NT2/D1 (cell line): ENCODE data around the gene NR1H3.

Source experiments
- DNase-seq: peaks from one replicate; pipeline ENCODE4 v3.0.0-alpha.2; 2011; ENCODE audit warnings: low read depth, low spot score
- H3K27me3 ChIP-seq: 2 replicates; pipeline ENCODE4 v1.6.0; 2011; ENCODE audit warnings: mild to moderate bottlenecking; ENCODE audit not compliant: insufficient read length, insufficient read depth
- H3K36me3 ChIP-seq: 2 replicates; pipeline ENCODE4 v1.6.1; 2011; ENCODE audit warnings: mild to moderate bottlenecking, low read length, mixed read lengths; ENCODE audit not compliant: insufficient read depth, insufficient read length
- H3K4me1 ChIP-seq: 2 replicates; pipeline ENCODE4 v1.5.1; 2011; ENCODE audit not compliant: insufficient read depth, insufficient read length
- H3K4me3 ChIP-seq: 2 replicates; pipeline ENCODE4 v1.5.1; 2011; ENCODE audit warnings: low read depth; ENCODE audit not compliant: insufficient read length
- H3K9ac ChIP-seq: 2 replicates; pipeline ENCODE4 v1.6.0; 2011; ENCODE audit warnings: low read depth; ENCODE audit not compliant: insufficient read length
- H3K9me3 ChIP-seq: 2 replicates; pipeline ENCODE4 v1.5.1; 2011; ENCODE audit warnings: mild to moderate bottlenecking, low read length; ENCODE audit not compliant: insufficient read depth
- SUZ12 ChIP-seq: IDR thresholded peaks from 2 replicates; pipeline ENCODE4 v1.6.1; 2011; ENCODE audit not compliant: insufficient read length, insufficient read depth; ENCODE audit errors: extremely low read depth
- YY1 ChIP-seq: IDR thresholded peaks from 2 replicates; pipeline ENCODE4 v1.6.1; 2011; ENCODE audit not compliant: insufficient read length, insufficient read depth
- ZNF274 ChIP-seq: IDR thresholded peaks from 2 replicates; pipeline ENCODE4 v1.6.1; 2011; ENCODE audit warnings: mild to moderate bottlenecking, low read depth, low read length

The NR1H3 gene

DNA sequence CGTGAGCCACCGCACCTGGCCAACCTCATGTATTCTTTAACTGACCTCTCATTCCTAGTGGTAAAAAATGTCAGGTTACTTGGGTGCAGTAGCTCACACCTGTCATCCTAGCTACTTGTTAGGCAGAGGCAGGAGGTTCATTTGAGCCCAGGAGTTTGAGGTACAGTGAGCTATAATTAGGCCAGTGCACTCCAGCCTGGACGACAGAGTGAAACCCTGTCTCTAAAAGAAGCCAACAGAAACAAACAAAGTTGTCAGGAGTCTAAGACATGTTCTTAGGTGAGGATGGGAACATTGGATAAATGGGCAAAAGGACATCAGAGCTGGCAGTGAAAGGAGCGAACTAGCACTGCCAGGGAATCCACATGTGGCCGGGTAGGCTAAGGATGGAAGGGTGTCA lies 30.3 kb downstream of the NR1H3 start:
- Histone ChIP-seq H3K4me1 (no peaks in the 10 kb centered on the region), H3K27me3 (no peaks in the 10 kb centered on the region), H3K9ac (no peak overlapping the region), H3K36me3 (peaks cover 88% of the 10 kb centered on the region), H3K9me3 (no peaks in the 10 kb centered on the region), H3K4me3 (no peak overlapping the region)
- TF ChIP-seq SUZ12 (no peak), ZNF274 (no peak), YY1 (no peak)
- DNase-seq, result no peak

DNA sequence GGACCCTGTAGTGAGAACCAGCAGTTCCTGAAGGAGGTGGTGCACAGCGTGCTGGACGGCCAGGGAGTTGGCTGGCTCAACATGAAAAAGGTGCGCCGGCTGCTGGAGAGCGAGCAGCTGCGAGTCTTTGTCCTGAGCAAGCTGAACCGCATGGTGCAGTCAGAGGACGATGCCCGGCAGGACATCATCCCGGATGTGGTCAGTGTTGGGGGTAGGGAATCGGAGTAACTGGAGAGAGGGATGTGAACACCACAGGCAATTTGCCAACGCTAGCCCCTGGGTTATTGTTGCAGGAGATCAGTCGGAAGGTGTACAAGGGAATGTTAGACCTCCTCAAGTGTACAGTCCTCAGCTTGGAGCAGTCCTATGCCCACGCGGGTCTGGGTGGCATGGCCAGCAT lies 32.1 kb downstream of the NR1H3 start:
- DNase-seq, result no peak
- Histone ChIP-seq H3K9ac (no peak overlapping the region), H3K36me3 (peaks cover 86% of the 10 kb centered on the region), H3K4me3 (no peak overlapping the region), H3K4me1 (no peaks in the 10 kb centered on the region), H3K27me3 (no peaks in the 10 kb centered on the region), H3K9me3 (no peaks in the 10 kb centered on the region)
- TF ChIP-seq SUZ12 (no peak), ZNF274 (no peak), YY1 (no peak)

DNA sequence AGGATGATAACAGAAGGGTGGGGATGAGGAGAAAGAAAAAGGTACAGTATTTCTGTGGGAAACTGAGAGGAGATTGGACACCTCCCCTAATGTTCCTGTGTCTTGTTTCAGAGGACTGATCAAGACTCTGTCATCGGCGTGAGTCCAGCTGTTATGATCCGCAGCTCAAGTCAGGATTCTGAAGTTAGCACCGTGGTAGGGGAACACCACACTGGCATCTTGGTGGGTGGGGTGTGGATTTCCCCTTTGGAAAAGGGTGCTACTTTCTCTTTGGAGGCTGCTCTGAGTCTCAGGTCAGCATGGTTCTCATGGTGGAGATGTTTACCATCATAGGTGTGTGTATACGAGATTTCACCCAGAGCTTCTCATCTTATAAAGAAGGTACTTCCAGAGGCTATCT lies 37.6 kb downstream of the NR1H3 start:
- no peak for DNase-seq
- no peak overlapping the region for H3K4me3 ChIP-seq
- no peak overlapping the region for H3K9ac ChIP-seq
- peaks cover 79% of the 10 kb centered on the region for H3K36me3 ChIP-seq
- H3K27me3 ChIP-seq, result no peaks in the 10 kb centered on the region
- H3K9me3 ChIP-seq, result peaks cover 18% of the 10 kb centered on the region
- no peaks in the 10 kb centered on the region for H3K4me1 ChIP-seq
- no peak for TF ChIP-seq YY1
- no peak for TF ChIP-seq SUZ12
- no peak for TF ChIP-seq ZNF274

DNA sequence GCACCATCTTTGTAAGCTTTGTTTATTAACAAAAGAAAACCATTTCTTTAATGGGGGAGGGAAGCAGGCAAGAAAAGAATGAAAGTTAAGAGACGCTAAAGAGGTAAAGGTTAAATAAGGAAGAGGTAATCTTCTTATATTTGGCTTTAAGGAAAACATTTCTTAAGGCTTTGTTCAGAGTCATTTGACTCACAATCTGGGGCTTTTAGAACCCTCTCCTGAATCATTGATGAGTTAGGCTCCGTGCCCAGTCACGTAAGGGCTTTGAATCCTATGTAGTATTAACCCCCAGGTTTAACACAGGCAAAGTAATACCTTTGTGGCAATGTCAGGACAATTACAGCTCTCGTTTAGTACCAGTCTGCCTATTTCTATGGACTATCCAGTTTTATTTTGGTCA lies 38.2 kb downstream of the NR1H3 start:
- H3K27me3 ChIP-seq, result no peaks in the 10 kb centered on the region
- H3K4me3 ChIP-seq, result no peak overlapping the region
- H3K36me3 ChIP-seq, result peaks cover 73% of the 10 kb centered on the region
- H3K9me3 ChIP-seq, result peaks cover 18% of the 10 kb centered on the region
- no peaks in the 10 kb centered on the region for H3K4me1 ChIP-seq
- DNase-seq, result no peak
- TF ChIP-seq ZNF274, result no peak
- no peak for TF ChIP-seq YY1
- no peak for TF ChIP-seq SUZ12
- H3K9ac ChIP-seq, result no peak overlapping the region

DNA sequence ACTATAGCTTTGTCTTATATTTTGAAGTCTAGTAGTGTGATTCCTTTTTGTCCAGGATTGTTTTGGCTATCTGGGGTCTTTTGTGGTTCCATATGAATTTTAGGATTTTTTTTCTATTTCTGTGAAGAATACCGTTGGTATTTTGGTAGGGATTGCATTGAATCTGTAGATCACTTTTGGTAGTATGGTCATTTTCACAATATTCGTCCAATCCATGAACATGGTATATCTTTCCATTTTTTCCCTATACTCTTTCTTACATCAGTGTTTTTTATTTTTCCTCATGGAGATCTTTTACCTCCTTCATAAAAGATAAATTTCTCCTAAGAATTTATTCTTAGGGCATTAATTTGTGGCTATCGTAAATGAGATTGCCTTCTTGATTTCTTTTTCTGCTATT lies 41.3 kb downstream of the NR1H3 start:
- H3K9me3 ChIP-seq, result peaks cover 34% of the 10 kb centered on the region
- H3K36me3 ChIP-seq, result peaks cover 54% of the 10 kb centered on the region
- H3K9ac ChIP-seq, result no peak overlapping the region
- TF ChIP-seq YY1 (no peak), ZNF274 (no peak), SUZ12 (no peak)
- H3K4me1 ChIP-seq, result no peaks in the 10 kb centered on the region
- H3K27me3 ChIP-seq, result no peaks in the 10 kb centered on the region
- DNase-seq, result no peak
- no peak overlapping the region for H3K4me3 ChIP-seq

GRCh38 chr11:47302853-47303252 lies 45.1 kb downstream of the NR1H3 start:
- Histone ChIP-seq H3K9ac (no peak overlapping the region), H3K9me3 (peaks cover 34% of the 10 kb centered on the region), H3K36me3 (peaks cover 51% of the 10 kb centered on the region), H3K4me1 (peaks cover 2% of the 10 kb centered on the region), H3K27me3 (no peaks in the 10 kb centered on the region), H3K4me3 (no peak overlapping the region)
- no peak for TF ChIP-seq SUZ12
- TF ChIP-seq ZNF274, result no peak
- TF ChIP-seq YY1, result no peak
- DNase-seq, result no peak

GRCh38 chr11:47305734-47306483 lies 48.1 kb downstream of the NR1H3 start:
- TF ChIP-seq SUZ12 (no peak), YY1 (no peak), ZNF274 (no peak)
- H3K36me3 ChIP-seq, result peaks cover 46% of the 10 kb centered on the region

More at GRCh38 chr11:47305734-47306483, 48.1 kb downstream of the NR1H3 start:
- Histone ChIP-seq H3K4me3 (no peak overlapping the region), H3K9me3 (peaks cover 17% of the 10 kb centered on the region), H3K9ac (no peak overlapping the region), H3K4me1 (peaks cover 9% of the 10 kb centered on the region), H3K27me3 (no peaks in the 10 kb centered on the region)
- no peak for DNase-seq
